GM21390 (cell line): ENCODE measurements around the gene PPP1R15A.
"Not testable (repeated sequence)": the region's sequence is repeated elsewhere in the genome, so short reads cannot be mapped to it uniquely, and the experiment has no call there.

Source experiments
- ATAC-seq: cut with Tn5 transposase; IDR thresholded peaks from one replicate; pipeline ENCODE4 v1.9.1; 2021; ENCODE audit not compliant: unreplicated experiment

PPP1R15A gene

GRCh38 chr19:48872182-48872883 lies at the start of gene PPP1R15A:
Gene PPP1R15A (plus strand): TSS chr19:48872421. CDS start chr19:48873234, 813 bp downstream.
- ATAC-seq = no peak

GRCh38 chr19:48822514-48822913 lies 49.7 kb upstream of the PPP1R15A start:
- no peak for ATAC-seq

- no peak for ATAC-seq
Measured at GRCh38 chr19:48826606-48827020, 45.6 kb upstream of the PPP1R15A start.

- ATAC-seq = no peak
Measured at GRCh38 chr19:48830088-48830487, 42.1 kb upstream of the PPP1R15A start.

- ATAC-seq = no peak
Measured at GRCh38 chr19:48830965-48831364, 41.3 kb upstream of the PPP1R15A start.

- no peak for ATAC-seq
Measured at GRCh38 chr19:48833049-48833448, 39.2 kb upstream of the PPP1R15A start.

- ATAC-seq = no peak
Measured at GRCh38 chr19:48833977-48834376, 38.2 kb upstream of the PPP1R15A start.

GRCh38 chr19:48835734-48836088 lies 36.5 kb upstream of the PPP1R15A start:
- ATAC-seq = no peak

- ATAC-seq = no peak
Measured at GRCh38 chr19:48836089-48837017, 35.9 kb upstream of the PPP1R15A start, which contains the start of gene HSD17B14. Gene HSD17B14 (minus strand): TSS chr19:48836491. CDS start chr19:48836411, 80 bp downstream.

GRCh38 chr19:48837051-48837524 lies 35.1 kb upstream of the PPP1R15A start:
- ATAC-seq = no peak

- ATAC-seq = no peak
Measured at GRCh38 chr19:48837687-48838086, 34.5 kb upstream of the PPP1R15A start.

GRCh38 chr19:48841047-48841446 lies 31.2 kb upstream of the PPP1R15A start:
- no peak for ATAC-seq

- no peak for ATAC-seq
Measured at GRCh38 chr19:48841571-48841970, 30.6 kb upstream of the PPP1R15A start.

GRCh38 chr19:48842789-48843162 lies 29.4 kb upstream of the PPP1R15A start:
- no peak for ATAC-seq

GRCh38 chr19:48844472-48844871 lies 27.7 kb upstream of the PPP1R15A start:
- ATAC-seq = no peak

- ATAC-seq = no peak
Measured at GRCh38 chr19:48845384-48845783, 26.8 kb upstream of the PPP1R15A start.

- not testable (repeated sequence) for ATAC-seq
Measured at GRCh38 chr19:48846659-48847058, 25.6 kb upstream of the PPP1R15A start.

GRCh38 chr19:48852292-48852691 lies 19.9 kb upstream of the PPP1R15A start:
- ATAC-seq = no peak

- no peak for ATAC-seq
Measured at GRCh38 chr19:48853483-48853882, 18.7 kb upstream of the PPP1R15A start.

GRCh38 chr19:48854103-48854502 lies 18.1 kb upstream of the PPP1R15A start:
- no peak for ATAC-seq

- ATAC-seq = no peak
Measured at GRCh38 chr19:48856921-48857320, 15.3 kb upstream of the PPP1R15A start.
